OCI-LY7 (cell line): ENCODE measurements around the gene SS18. TPM values are rescaled to one million over a fixed set of nuclear protein-coding genes. Genes with fewer than 3 reads are reported as not detected.

ENCODE experiments used
- BruUV-seq: library from RNA; stranded (reverse); fragments of 400-500 nt; replicated peaks from 2 replicates; lab custom pipeline; 2021; lab: Mats Ljungman, UMichigan
- CTCF ChIA-PET: fragments of 300-600 bp; sonication (Branson Sonifier 250); formaldehyde crosslinking; loops from one replicate; lab custom pipeline; 2022; ENCODE audit warnings: antibody characterized with exemption; ENCODE audit not compliant: unreplicated experiment; lab: Charles Lee
- POLR2A ChIA-PET: fragments of 300-600 bp; sonication (Branson Sonifier 250); formaldehyde crosslinking; loops from one replicate; lab custom pipeline; 2022; ENCODE audit warnings: antibody characterized with exemption; lab: Charles Lee
- DNase-seq: peaks from one replicate; pipeline ENCODE4 v3.0.0-alpha.2; 2015; ENCODE audit warnings: low spot score
- H2AFZ ChIP-seq: fragments of 200-600 bp; sonication (generic), shearing (Covaris generic); 2 replicates; pipeline ENCODE4 v1.6.1; 2014; ENCODE audit warnings: mild to moderate bottlenecking, antibody characterized with exemption, low read length, moderate library complexity
- H3K27ac ChIP-seq: fragments of 200-600 bp; sonication (generic); 2 replicates; pipeline ENCODE4 v1.5.1; 2014; ENCODE audit warnings: mixed run types, low read depth, mild to moderate bottlenecking, moderate library complexity, low read length, inconsistent platforms; ENCODE audit not compliant: poor library complexity, severe bottlenecking
- H3K36me3 ChIP-seq: fragments of 200-600 bp; sonication (generic); 2 replicates; pipeline ENCODE4 v1.6.1; 2014; ENCODE audit warnings: mild to moderate bottlenecking, antibody characterized with exemption, low read length, moderate library complexity, mixed read lengths; ENCODE audit not compliant: insufficient read depth
- H3K4me1 ChIP-seq: fragments of 200-600 bp; sonication (generic); 2 replicates; pipeline ENCODE4 v1.5.1; 2014; ENCODE audit warnings: mild to moderate bottlenecking, low read length; ENCODE audit not compliant: insufficient read depth, poor library complexity, severe bottlenecking
- H3K4me2 ChIP-seq: fragments of 200-600 bp; sonication (generic); 2 replicates; pipeline ENCODE4 v1.6.1; 2014; ENCODE audit warnings: mild to moderate bottlenecking, low read length
- H3K4me3 ChIP-seq: fragments of 200-600 bp; sonication (generic); 2 replicates; pipeline ENCODE4 v1.5.1; 2014; ENCODE audit warnings: mild to moderate bottlenecking, low read depth, low read length; ENCODE audit not compliant: poor library complexity, severe bottlenecking
- H3K79me2 ChIP-seq: fragments of 200-600 bp; sonication (generic); 2 replicates; pipeline ENCODE4 v1.6.1; 2016; ENCODE audit warnings: low read depth, mild to moderate bottlenecking, low read length, moderate library complexity, mixed read lengths; ENCODE audit not compliant: insufficient read depth
- H3K9me2 ChIP-seq: fragments of 200-600 bp; sonication (generic); 2 replicates; pipeline ENCODE4 v1.6.1; 2016; ENCODE audit warnings: mild to moderate bottlenecking, low read length, mixed read lengths; ENCODE audit not compliant: insufficient read depth
- H3K9me3 ChIP-seq: fragments of 200-600 bp; sonication (generic); 2 replicates; pipeline ENCODE4 v1.6.1; 2014; ENCODE audit warnings: mild to moderate bottlenecking, mixed run types, low read length, mixed read lengths
- H4K20me1 ChIP-seq: fragments of 200-600 bp; sonication (generic); 2 replicates; pipeline ENCODE4 v1.6.1; 2014; ENCODE audit warnings: mild to moderate bottlenecking, antibody characterized with exemption, low read length, moderate library complexity, mixed read lengths; ENCODE audit not compliant: insufficient read depth
- EZH2phosphoT487 ChIP-seq: fragments of 200-600 bp; sonication (generic); IDR thresholded peaks from 2 replicates; pipeline ENCODE4 v1.6.1; 2018; ENCODE audit warnings: low read depth, borderline replicate concordance, mild to moderate bottlenecking, mixed run types, antibody characterized with exemption, low read length, moderate library complexity, mixed read lengths
- intact Hi-C: fragments of 100-400 bp; cut with micrococcal nuclease; formaldehyde crosslinking; loops from one replicate; pipeline ENCODE4 v1.10.0; 2022; ENCODE audit not compliant: unreplicated experiment
- total RNA-seq, 2 experiments: library from RNA; depleted of rRNA in 1 of 2; stranded (reverse); fragments of >200 nt in 1 of 2; shearing (Covaris generic) in 1 of 2; gene quantifications; 2 replicates each; pipeline ENCODE4 v1.2.3, GENCODE V29; 2014 to 2022
- TF ChIP-seq, protein P1 (sequence below): fragments of 200-600 bp; sonication (generic); conservative IDR thresholded peaks from 2 replicates; pipeline ENCODE4 v1.5.1; 2014; ENCODE audit warnings: mild to moderate bottlenecking, antibody characterized with exemption, low read length, moderate library complexity, mixed read lengths

The SS18 gene
- total RNA-seq, 2 experiments from 2014 or later, result 155 to 192 TPM

DNA sequence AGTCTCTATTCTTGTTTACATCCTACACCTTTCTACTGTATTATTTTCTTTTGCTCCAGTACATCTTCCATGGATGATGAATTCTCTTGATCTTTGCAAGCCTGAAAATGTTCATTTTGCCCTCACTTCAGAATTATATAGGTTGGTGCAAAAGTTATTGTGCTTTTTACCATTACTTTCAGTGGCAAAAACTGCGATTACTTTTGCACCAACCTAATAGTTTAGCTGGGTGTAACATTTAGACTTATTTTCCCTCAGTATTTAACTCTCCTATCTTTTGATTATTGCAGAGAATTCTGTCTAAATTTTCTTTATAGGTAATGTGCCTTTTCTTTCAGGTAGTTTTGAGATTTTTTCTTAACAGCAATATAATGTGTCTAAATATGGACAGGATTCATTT, 81.8 kb downstream of the SS18 start:
- Histone ChIP-seq H3K9me3 (no peaks in the 10 kb centered on the region), H3K4me1 (no peaks in the 10 kb centered on the region), H2AFZ (no peak overlapping the region), H3K79me2 (no peaks in the 10 kb centered on the region), H3K36me3 (peaks cover 26% of the 10 kb centered on the region), H3K4me2 (no peak overlapping the region), H3K27ac (no peak overlapping the region), H3K4me3 (no peak overlapping the region), H4K20me1 (no peaks in the 10 kb centered on the region), H3K9me2 (no peaks in the 10 kb centered on the region)
- intact Hi-C loops, result no loop called here
- TF ChIP-seq, protein P1, sequence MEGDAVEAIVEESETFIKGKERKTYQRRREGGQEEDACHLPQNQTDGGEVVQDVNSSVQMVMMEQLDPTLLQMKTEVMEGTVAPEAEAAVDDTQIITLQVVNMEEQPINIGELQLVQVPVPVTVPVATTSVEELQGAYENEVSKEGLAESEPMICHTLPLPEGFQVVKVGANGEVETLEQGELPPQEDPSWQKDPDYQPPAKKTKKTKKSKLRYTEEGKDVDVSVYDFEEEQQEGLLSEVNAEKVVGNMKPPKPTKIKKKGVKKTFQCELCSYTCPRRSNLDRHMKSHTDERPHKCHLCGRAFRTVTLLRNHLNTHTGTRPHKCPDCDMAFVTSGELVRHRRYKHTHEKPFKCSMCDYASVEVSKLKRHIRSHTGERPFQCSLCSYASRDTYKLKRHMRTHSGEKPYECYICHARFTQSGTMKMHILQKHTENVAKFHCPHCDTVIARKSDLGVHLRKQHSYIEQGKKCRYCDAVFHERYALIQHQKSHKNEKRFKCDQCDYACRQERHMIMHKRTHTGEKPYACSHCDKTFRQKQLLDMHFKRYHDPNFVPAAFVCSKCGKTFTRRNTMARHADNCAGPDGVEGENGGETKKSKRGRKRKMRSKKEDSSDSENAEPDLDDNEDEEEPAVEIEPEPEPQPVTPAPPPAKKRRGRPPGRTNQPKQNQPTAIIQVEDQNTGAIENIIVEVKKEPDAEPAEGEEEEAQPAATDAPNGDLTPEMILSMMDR, result no peak
- no peak for TF ChIP-seq EZH2phosphoT487
- DNase-seq, result no peak
- BruUV-seq, result no TSS peak
- CTCF ChIA-PET, result no interaction called here
- POLR2A ChIA-PET, result interaction anchor here (1.3 to 3.2 kb wide), 2 partner anchors 12 to 19 kb away, joined by 3 to 12 read pairs; no protein-coding TSS in a partner anchor

DNA sequence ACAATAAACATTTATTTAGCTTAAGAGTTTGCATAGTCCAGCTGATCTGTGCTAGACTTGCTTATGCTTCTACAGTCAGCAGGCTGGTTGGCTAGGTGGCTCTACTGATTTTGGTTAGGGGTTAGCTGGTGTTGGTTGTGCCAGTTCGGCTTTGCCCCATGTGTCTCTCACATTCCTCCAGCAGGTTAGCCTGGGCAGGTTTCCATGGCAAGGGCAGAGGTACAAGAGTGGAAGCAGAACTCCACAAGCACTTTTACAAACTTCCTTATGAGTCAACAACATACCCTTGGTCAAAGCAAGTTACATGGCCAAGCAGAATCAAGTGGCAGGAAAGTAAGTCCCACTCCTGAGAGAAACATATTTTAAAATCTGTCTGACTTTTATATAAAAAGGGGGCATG, 82.3 kb downstream of the SS18 start:
- Histone ChIP-seq H4K20me1 (no peaks in the 10 kb centered on the region), H3K27ac (no peak overlapping the region), H3K9me2 (no peaks in the 10 kb centered on the region), H3K4me2 (no peak overlapping the region), H3K9me3 (no peaks in the 10 kb centered on the region), H3K4me3 (no peak overlapping the region), H3K36me3 (peaks cover 21% of the 10 kb centered on the region), H2AFZ (no peak overlapping the region), H3K4me1 (no peaks in the 10 kb centered on the region), H3K79me2 (no peaks in the 10 kb centered on the region)
- no TSS peak for BruUV-seq
- TF ChIP-seq, protein P1, result no peak
- TF ChIP-seq EZH2phosphoT487, result no peak
- no peak for DNase-seq
- intact Hi-C loops, result no loop called here
- ChIA-PET CTCF (no interaction called here), POLR2A (interaction anchor here (1.3 kb wide), 1 partner anchor 19 kb away, joined by 3 read pairs; no protein-coding TSS in a partner anchor)

DNA sequence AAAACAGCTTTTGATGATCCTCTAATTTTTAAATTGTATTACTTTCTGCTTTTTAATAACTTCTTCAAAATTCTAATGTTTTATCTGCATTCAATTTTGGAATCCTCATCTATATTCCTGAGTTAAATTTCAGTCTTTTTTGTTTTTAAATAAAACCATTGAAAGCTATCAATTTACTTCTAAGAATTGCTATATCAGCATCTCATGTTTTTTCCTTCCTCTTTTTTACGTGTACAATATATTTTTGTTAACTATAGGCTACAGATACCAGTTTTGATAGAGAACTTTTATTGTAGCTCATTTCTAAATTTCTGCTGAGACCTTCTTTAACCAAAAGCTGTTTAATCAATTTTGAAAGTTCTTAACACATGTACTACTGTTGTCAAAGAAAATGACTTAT, 84.5 kb downstream of the SS18 start:
- H3K27ac ChIP-seq, result no peak overlapping the region
- POLR2A ChIA-PET, result interaction anchor here (0.6 to 1.1 kb wide), 5 partner anchors 10 to 239 kb away, joined by 3 to 4 read pairs (median 3); no protein-coding TSS in a partner anchor
- H3K4me3 ChIP-seq, result no peak overlapping the region
- no peak overlapping the region for H3K4me2 ChIP-seq
- intact Hi-C loops, result no loop called here
- no peak for DNase-seq
- TF ChIP-seq, protein P1, result no peak
- no peak for TF ChIP-seq EZH2phosphoT487
- no peaks in the 10 kb centered on the region for H3K9me3 ChIP-seq
- H3K36me3 ChIP-seq, result peaks cover 14% of the 10 kb centered on the region
- H3K4me1 ChIP-seq, result no peaks in the 10 kb centered on the region
- no TSS peak for BruUV-seq
- H2AFZ ChIP-seq, result no peak overlapping the region
- no peaks in the 10 kb centered on the region for H4K20me1 ChIP-seq
- CTCF ChIA-PET, result no interaction called here
- no peaks in the 10 kb centered on the region for H3K9me2 ChIP-seq
- H3K79me2 ChIP-seq, result no peaks in the 10 kb centered on the region
